Measurements from ENCODE around the gene TTC1. TPM values are rescaled to one million over a fixed set of nuclear protein-coding genes. Genes with fewer than 3 reads are reported as not detected.

The TTC1 gene
- total RNA-seq, 4 donors from 2014 or later, result 39.9 to 67.9 (median 56.3) TPM

- ATAC-seq, result no peak
- intact Hi-C loops (cut with DNase I; ENCODE audit: low total_unique reads), result no loop called here
- Histone ChIP-seq H3K27ac (no peak overlapping the region), H3K4me1 (no peaks in the 10 kb centered on the region), H3K9me3 (no peaks in the 10 kb centered on the region), H3K36me3 (peaks cover 0 to 11% of the 10 kb centered on the region in 2 donors), H3K27me3 (no peaks in the 10 kb centered on the region), H3K4me3 (no peak overlapping the region)
- no peak for DNase-seq
- in situ Hi-C loops (cut with MboI; ENCODE audit: low sequenced_read_pairs in 4 of 4), result no loop called here
- no peak for TF ChIP-seq CTCF (IDR thresholded peaks at IDR 0.05 in 4 of 5, conservative IDR thresholded peaks at IDR 0.05 in 1 of 5)
- no peak for TF ChIP-seq POLR2A (IDR thresholded peaks at IDR 0.05)
Observed at GRCh38 chr5:160082614-160083500, 73.9 kb downstream of the TTC1 start.

- TF ChIP-seq POLR2A (IDR thresholded peaks at IDR 0.05), result no peak
- TF ChIP-seq CTCF (IDR thresholded peaks at IDR 0.05 in 4 of 5, conservative IDR thresholded peaks at IDR 0.05 in 1 of 5), result no peak
- Histone ChIP-seq H3K27me3 (no peaks in the 10 kb centered on the region), H3K9me3 (no peaks in the 10 kb centered on the region), H3K27ac (no peak overlapping the region), H3K4me1 (no peaks in the 10 kb centered on the region), H3K4me3 (no peak overlapping the region), H3K36me3 (peaks cover 0 to 7% of the 10 kb centered on the region in 2 donors)
- ATAC-seq (no peak), DNase-seq (no peak)
- in situ Hi-C loops (cut with MboI; ENCODE audit: low sequenced_read_pairs in 4 of 4) (no loop called here), intact Hi-C loops (cut with DNase I; ENCODE audit: low total_unique reads) (no loop called here)
Observed at GRCh38 chr5:160083501-160083900, 74.6 kb downstream of the TTC1 start.

- Histone ChIP-seq H3K27ac (no peak overlapping the region), H3K36me3 (peaks cover 0 to under 1% of the 10 kb centered on the region in 2 donors), H3K4me1 (no peaks in the 10 kb centered on the region), H3K9me3 (no peaks in the 10 kb centered on the region), H3K4me3 (no peak overlapping the region), H3K27me3 (no peaks in the 10 kb centered on the region)
- in situ Hi-C loops (cut with MboI; ENCODE audit: low sequenced_read_pairs in 4 of 4), result no loop called here
- intact Hi-C loops (cut with DNase I; ENCODE audit: low total_unique reads), result no loop called here
- TF ChIP-seq CTCF (IDR thresholded peaks at IDR 0.05 in 4 of 5, conservative IDR thresholded peaks at IDR 0.05 in 1 of 5) (no peak), POLR2A (IDR thresholded peaks at IDR 0.05) (no peak)
- no peak for DNase-seq
- no peak for ATAC-seq
Observed at GRCh38 chr5:160084144-160084543, 75.2 kb downstream of the TTC1 start.

GRCh38 chr5:160087199-160087598, 78.3 kb downstream of the TTC1 start:
- TF ChIP-seq POLR2A (IDR thresholded peaks at IDR 0.05), result no peak
- no peak for TF ChIP-seq CTCF (IDR thresholded peaks at IDR 0.05 in 4 of 5, conservative IDR thresholded peaks at IDR 0.05 in 1 of 5)
- Histone ChIP-seq H3K4me3 (no peak overlapping the region), H3K27me3 (no peaks in the 10 kb centered on the region), H3K36me3 (peaks cover 0 to 2% of the 10 kb centered on the region in 2 donors), H3K27ac (no peak overlapping the region), H3K9me3 (no peaks in the 10 kb centered on the region), H3K4me1 (no peaks in the 10 kb centered on the region)
- intact Hi-C loops (cut with DNase I; ENCODE audit: low total_unique reads) (no loop called here), in situ Hi-C loops (cut with MboI; ENCODE audit: low sequenced_read_pairs in 4 of 4) (no loop called here)
- DNase-seq (no peak), ATAC-seq (no peak)

Data from gastrocnemius medialis (tissue), 4 donors.